HUES64 (cell line): ENCODE results near the gene ZMAT2.
A peak's percentile ranks its signal among the peaks of the same experiment; 100 is the strongest.
"Not testable (repeated sequence)": the region's sequence is repeated elsewhere in the genome, so short reads cannot be mapped to it uniquely, and the experiment has no call there.

ENCODE experiments used
- H3K27ac ChIP-seq: 2 replicates; pipeline ENCODE4 v1.7.0; 2013; ENCODE audit warnings: low read depth, low read length, inconsistent platforms
- H3K27me3 ChIP-seq: 2 replicates; pipeline ENCODE4 v1.6.1; 2013; ENCODE audit warnings: mild to moderate bottlenecking, low read length; ENCODE audit not compliant: insufficient read depth
- H3K36me3 ChIP-seq: 2 replicates; pipeline ENCODE4 v1.6.1; 2013; ENCODE audit warnings: mild to moderate bottlenecking, low read length; ENCODE audit not compliant: insufficient read depth
- H3K4me1 ChIP-seq: 2 replicates; pipeline ENCODE4 v1.6.1; 2013; ENCODE audit warnings: mild to moderate bottlenecking, low read length, moderate library complexity; ENCODE audit not compliant: insufficient read depth
- H3K4me3 ChIP-seq: 2 replicates; pipeline ENCODE4 v1.5.1; 2013; ENCODE audit warnings: mild to moderate bottlenecking, low read length, moderate library complexity
- H3K9ac ChIP-seq: 2 replicates; pipeline ENCODE4 v1.6.1; 2013; ENCODE audit warnings: mild to moderate bottlenecking, low read depth, low read length
- H3K9me3 ChIP-seq: 2 replicates; pipeline ENCODE4 v1.6.1; 2013; ENCODE audit warnings: low read depth, low read length; ENCODE audit not compliant: insufficient read depth
- WGBS: fragments of 150-250, 120-280 bp; methylation state at CpG from one replicate; pipeline ENCODE4 v1.1.7; 2013; ENCODE audit warnings: missing lambda C conversion rate; 5-methylcytosine and 5-hydroxymethylcytosine counted together

The ZMAT2 gene

DNA sequence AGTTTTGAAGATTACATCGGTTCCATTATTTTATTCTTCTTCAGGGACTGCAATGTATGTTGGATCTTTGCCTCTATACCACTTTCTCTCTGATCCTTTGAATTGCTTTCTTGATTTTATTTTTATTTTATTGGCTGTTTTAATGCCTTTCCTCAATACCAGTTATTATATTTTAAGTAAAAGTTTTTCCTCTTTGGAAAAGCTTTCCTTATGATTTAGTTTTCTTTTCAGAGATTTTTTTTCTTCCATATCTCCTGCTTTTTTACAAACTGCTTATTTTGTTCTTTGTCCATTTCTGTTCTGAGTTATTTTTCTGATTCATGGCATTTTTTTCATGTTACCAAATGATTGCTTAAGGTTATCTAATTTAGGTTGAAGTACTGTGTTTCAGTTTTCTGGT lies 11.5 kb downstream of the ZMAT2 start:
- WGBS, result no CpG with 5 or more reads among the region's 1 CpG
- no peaks in the 10 kb centered on the region for H3K9me3 ChIP-seq
- peak overlapping the region; percentile 61; the same call in 1 of the 2 replicates for H3K4me3 ChIP-seq
- H3K36me3 ChIP-seq, result no peaks in the 10 kb centered on the region
- H3K27me3 ChIP-seq, result no peaks in the 10 kb centered on the region
- H3K27ac ChIP-seq, result no peak overlapping the region
- no peak overlapping the region for H3K9ac ChIP-seq
- no peaks in the 10 kb centered on the region for H3K4me1 ChIP-seq

DNA sequence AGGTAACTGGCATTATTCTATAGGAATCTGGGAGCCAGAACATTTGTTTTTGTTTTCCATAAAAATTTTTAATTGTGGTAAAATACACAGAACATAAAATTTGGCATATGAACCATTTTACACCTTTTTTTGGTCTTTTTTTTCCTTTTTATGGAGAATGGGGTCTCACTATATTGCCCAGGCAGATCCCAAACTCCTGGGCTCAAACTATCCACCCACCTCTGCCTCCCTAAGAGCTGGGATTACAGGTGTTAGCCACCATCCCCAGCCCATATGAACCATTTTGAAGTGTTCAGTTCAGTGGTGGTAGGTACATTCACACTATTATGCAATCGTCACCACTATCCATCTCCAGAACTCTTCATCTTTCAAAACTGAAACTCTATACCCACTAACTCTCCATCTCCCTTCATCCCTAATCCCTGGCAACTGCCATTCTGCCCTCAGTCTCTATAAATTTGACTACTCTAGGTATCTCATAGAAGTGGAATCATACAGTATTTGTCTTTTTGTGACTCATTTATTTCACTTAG lies 13.4 kb downstream of the ZMAT2 start:
- 93% methylated on average over 1 of the region's 1 CpG for WGBS

DNA sequence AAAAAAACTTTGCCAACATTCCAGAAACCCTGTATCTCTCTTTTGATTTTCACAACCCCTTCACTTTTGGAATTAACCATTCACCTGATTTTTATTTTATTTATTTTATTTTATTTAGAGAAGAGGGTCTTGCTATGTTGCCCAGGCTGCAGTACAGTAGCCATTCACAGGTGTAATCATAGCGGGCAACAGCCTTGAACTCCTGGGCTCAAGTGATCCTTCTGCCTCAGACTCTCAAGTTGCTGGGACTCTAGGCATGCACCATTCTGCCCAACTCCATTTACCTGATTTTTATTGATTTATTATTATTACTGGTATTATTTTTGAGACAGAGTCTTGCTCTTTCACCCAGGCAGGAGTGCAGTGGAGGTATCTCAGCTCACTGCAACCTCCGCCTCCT lies 16.0 kb downstream of the ZMAT2 start:
- not testable (repeated sequence) for H3K4me3 ChIP-seq, H3K9ac ChIP-seq, H3K36me3 ChIP-seq, H3K27me3 ChIP-seq, H3K9me3 ChIP-seq, H3K27ac ChIP-seq, H3K4me1 ChIP-seq
- 95% methylated on average over 2 of the region's 2 CpGs for WGBS

More for the DNA sequence above, 13.4 kb downstream of the ZMAT2 start:
- no peaks in the 10 kb centered on the region for H3K4me1 ChIP-seq
- no peak overlapping the region for H3K9ac ChIP-seq
- H3K27me3 ChIP-seq, result no peaks in the 10 kb centered on the region
- no peak overlapping the region for H3K4me3 ChIP-seq
- no peak overlapping the region for H3K27ac ChIP-seq
- H3K9me3 ChIP-seq, result no peaks in the 10 kb centered on the region
- H3K36me3 ChIP-seq, result no peaks in the 10 kb centered on the region

GRCh38 chr5:140718266-140718592 lies 18.0 kb downstream of the ZMAT2 start:
- no peaks in the 10 kb centered on the region for H3K27me3 ChIP-seq
- H3K27ac ChIP-seq, result no peak overlapping the region
- H3K9me3 ChIP-seq, result no peaks in the 10 kb centered on the region
- no peak overlapping the region for H3K4me3 ChIP-seq
- H3K4me1 ChIP-seq, result no peaks in the 10 kb centered on the region
- no peaks in the 10 kb centered on the region for H3K36me3 ChIP-seq
- H3K9ac ChIP-seq, result no peak overlapping the region
- WGBS, result 80% methylated on average over 7 of the region's 7 CpGs

DNA sequence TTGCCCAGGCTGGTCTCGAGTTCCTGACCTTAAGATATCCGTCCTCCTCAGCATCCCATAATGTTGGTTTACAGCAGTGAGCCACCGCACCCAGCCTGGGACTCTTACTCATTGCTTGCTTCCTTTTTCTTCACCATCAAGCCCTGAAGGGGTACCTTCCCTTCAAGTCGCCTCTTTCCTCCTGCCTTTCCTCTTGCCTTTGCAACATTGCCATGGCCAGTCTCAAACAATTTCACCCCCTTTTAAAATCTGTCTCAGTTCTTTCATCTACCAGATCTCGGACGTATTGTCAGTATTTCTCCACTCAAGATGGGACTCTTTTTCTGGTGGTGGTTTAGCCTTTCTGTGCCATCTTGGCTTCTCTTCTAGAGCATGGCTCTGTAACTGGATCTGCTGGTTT lies 20.5 kb downstream of the ZMAT2 start:
- not testable (repeated sequence) for H3K4me1 ChIP-seq, H3K4me3 ChIP-seq, H3K9ac ChIP-seq, H3K27ac ChIP-seq, H3K9me3 ChIP-seq, H3K36me3 ChIP-seq, H3K27me3 ChIP-seq
- 65% methylated on average over 4 of the region's 6 CpGs for WGBS

- H3K9me3 ChIP-seq, H3K4me3 ChIP-seq, H3K36me3 ChIP-seq, H3K27ac ChIP-seq, H3K9ac ChIP-seq, H3K27me3 ChIP-seq, H3K4me1 ChIP-seq: not testable (repeated sequence)
- WGBS, result 91% methylated on average over 5 of the region's 5 CpGs
Observed at GRCh38 chr5:140721395-140721794, 21.1 kb downstream of the ZMAT2 start.

- H3K27me3 ChIP-seq, result no peaks in the 10 kb centered on the region
- no peak overlapping the region for H3K9ac ChIP-seq
- H3K27ac ChIP-seq, result no peak overlapping the region
- peak overlapping the region; percentile 72 for H3K4me3 ChIP-seq
- H3K4me1 ChIP-seq, result no peaks in the 10 kb centered on the region
- H3K36me3 ChIP-seq, result no peaks in the 10 kb centered on the region
- WGBS, result 7% methylated on average over 21 of the region's 23 CpGs
- no peaks in the 10 kb centered on the region for H3K9me3 ChIP-seq
Observed at GRCh38 chr5:140725799-140726471, 25.7 kb downstream of the ZMAT2 start.

GRCh38 chr5:140733098-140733497 lies 32.9 kb downstream of the ZMAT2 start:
- Histone ChIP-seq H3K9ac (no peak overlapping the region), H3K27ac (no peak overlapping the region), H3K27me3 (no peaks in the 10 kb centered on the region), H3K4me1 (no peaks in the 10 kb centered on the region), H3K4me3 (no peak overlapping the region), H3K9me3 (no peaks in the 10 kb centered on the region), H3K36me3 (no peaks in the 10 kb centered on the region)
- WGBS, result 76% methylated on average over 4 of the region's 4 CpGs

GRCh38 chr5:140734354-140734753 lies 34.1 kb downstream of the ZMAT2 start:
- no peaks in the 10 kb centered on the region for H3K27me3 ChIP-seq
- H3K9me3 ChIP-seq, result 0 out of 2 replicates have a peak, but pooled peaks cover 2% of the 10 kb centered on the region
- H3K27ac ChIP-seq, result no peak overlapping the region
- no peaks in the 10 kb centered on the region for H3K4me1 ChIP-seq
- no peak overlapping the region for H3K9ac ChIP-seq
- H3K4me3 ChIP-seq, result no peak overlapping the region
- no peaks in the 10 kb centered on the region for H3K36me3 ChIP-seq
- WGBS, result 80% methylated on average over 6 of the region's 7 CpGs

GRCh38 chr5:140737486-140737885 lies 37.2 kb downstream of the ZMAT2 start:
- Histone ChIP-seq H3K9ac (no peak overlapping the region), H3K4me3 (no peak overlapping the region), H3K27me3 (no peaks in the 10 kb centered on the region), H3K36me3 (no peaks in the 10 kb centered on the region), H3K27ac (no peak overlapping the region), H3K4me1 (no peaks in the 10 kb centered on the region), H3K9me3 (peaks cover 20% of the 10 kb centered on the region; the same call in 1 of the 2 replicates)
- no CpG with 5 or more reads among the region's 1 CpG for WGBS

GRCh38 chr5:140741967-140742366 lies 41.7 kb downstream of the ZMAT2 start:
- Histone ChIP-seq H3K9me3 (peaks cover 29% of the 10 kb centered on the region), H3K36me3 (no peaks in the 10 kb centered on the region), H3K9ac (no peak overlapping the region), H3K27ac (no peak overlapping the region), H3K4me1 (no peaks in the 10 kb centered on the region), H3K27me3 (no peaks in the 10 kb centered on the region), H3K4me3 (no peak overlapping the region)
- 63% methylated on average over 1 of the region's 1 CpG for WGBS

DNA sequence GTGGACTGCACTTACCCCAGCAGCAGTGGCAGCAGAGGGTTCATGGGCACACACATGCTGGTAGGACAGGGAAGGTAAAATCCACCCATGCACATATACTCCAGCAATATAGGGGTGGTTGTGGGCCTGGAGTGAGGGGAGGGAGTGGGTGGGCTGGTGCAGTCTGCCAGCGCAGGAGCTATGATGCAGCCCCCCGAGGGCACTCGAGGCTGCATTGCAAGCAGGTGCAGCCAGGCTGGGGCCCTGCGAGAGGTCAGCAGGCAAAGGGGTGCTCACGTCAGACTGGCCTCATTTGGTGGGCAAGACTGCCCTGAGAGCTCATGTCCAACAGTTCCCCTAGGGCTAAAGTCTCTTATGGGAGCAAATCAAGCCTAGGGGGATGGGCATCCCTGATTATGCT lies 53.3 kb downstream of the ZMAT2 start:
- H3K27me3 ChIP-seq, result no peaks in the 10 kb centered on the region
- WGBS, result 91% methylated on average over 5 of the region's 5 CpGs

More for the DNA sequence above, 53.3 kb downstream of the ZMAT2 start:
- no peaks in the 10 kb centered on the region for H3K4me1 ChIP-seq
- no peak overlapping the region for H3K4me3 ChIP-seq
- peaks cover 49% of the 10 kb centered on the region for H3K9me3 ChIP-seq
- no peak overlapping the region for H3K27ac ChIP-seq
- no peak overlapping the region for H3K9ac ChIP-seq
- H3K36me3 ChIP-seq, result no peaks in the 10 kb centered on the region
